HG02943 (cell line): ENCODE measurements around the gene CHST3.
"Not testable (repeated sequence)": the region's sequence is repeated elsewhere in the genome, so short reads cannot be mapped to it uniquely, and the experiment has no call there.

Source experiments
- ATAC-seq: cut with Tn5 transposase; IDR thresholded peaks from one replicate; pipeline ENCODE4 v1.9.1; 2021; ENCODE audit warnings: mild to moderate bottlenecking, low read depth, moderate library complexity; ENCODE audit not compliant: unreplicated experiment

The CHST3 gene

GRCh38 chr10:71985542-71986250 lies 21.5 kb downstream of the CHST3 start:
- no peak for ATAC-seq

- ATAC-seq, result not testable (repeated sequence)
These were observed 24.7 kb downstream of the CHST3 start for GRCh38 chr10:71988895-71989294.

- ATAC-seq, result no peak
These were observed 25.7 kb downstream of the CHST3 start for GRCh38 chr10:71989661-71990454.

- no peak for ATAC-seq
These were observed 26.6 kb downstream of the CHST3 start for GRCh38 chr10:71990706-71991269.

- ATAC-seq, result no peak
These were observed 31.3 kb downstream of the CHST3 start for GRCh38 chr10:71995449-71995848.

- ATAC-seq, result no peak
These were observed 31.8 kb downstream of the CHST3 start for GRCh38 chr10:71995887-71996575.

- no peak for ATAC-seq
These were observed 32.6 kb downstream of the CHST3 start for GRCh38 chr10:71996592-71997371.

GRCh38 chr10:71998119-71998839 lies 34.1 kb downstream of the CHST3 start:
- ATAC-seq, result no peak

- ATAC-seq, result no peak
These were observed 34.6 kb downstream of the CHST3 start for GRCh38 chr10:71998840-71999194.

GRCh38 chr10:71999360-72000072 lies 35.3 kb downstream of the CHST3 start:
- ATAC-seq, result no peak

GRCh38 chr10:72000073-72001032 lies 36.2 kb downstream of the CHST3 start:
- no peak for ATAC-seq

GRCh38 chr10:72001033-72001395 lies 36.8 kb downstream of the CHST3 start:
- ATAC-seq, result no peak

GRCh38 chr10:72002354-72003295 lies 38.4 kb downstream of the CHST3 start:
- no peak for ATAC-seq

GRCh38 chr10:72006026-72006425 lies 41.8 kb downstream of the CHST3 start:
- ATAC-seq, result no peak

- ATAC-seq, result no peak
These were observed 43.2 kb downstream of the CHST3 start for GRCh38 chr10:72007246-72007892.
